Posterior vena cava (tissue), 2 donors: ENCODE results near the gene KRTAP5-5. TPM values are rescaled to one million over a fixed set of nuclear protein-coding genes. Genes with fewer than 3 reads are reported as not detected.
A peak's percentile ranks its signal among the peaks of the same experiment; 100 is the strongest.
"Not testable (repeated sequence)": the region's sequence is repeated elsewhere in the genome, so short reads cannot be mapped to it uniquely, and the experiment has no call there.

Experiments
- DNase-seq: peaks from one replicate; pipeline ENCODE4 v3.0.0-alpha.2; 2020; ENCODE audit warnings: low spot score
- intact Hi-C, 2 donors: fragments of 100-400 bp; cut with DNase I; formaldehyde crosslinking; loops; one replicate each; pipeline versions ENCODE4 v1.14.1 to v1.14.2; 2022 to 2023
- total RNA-seq, 2 donors: library from RNA; stranded (reverse); fragmentation: NEBNext Ultra II Directional; extraction: Animal tissue kit (Norgen Biotek cat#: 25700); gene quantifications; one replicate each; pipeline ENCODE4 v1.2.1, GENCODE V29; 2021
- donor health status: DM: yes; HTN: yes; CAD: no.
- donor health status: DM: yes; HTN: yes; CAD: no.

The KRTAP5-5 gene
- total RNA-seq, 2 donors from 2014 or later = not detected

- DNase-seq = peak; percentile 52
- intact Hi-C loops = no loop called here
These were observed 24.9 kb upstream of the KRTAP5-5 start for GRCh38 chr11:1604711-1605110.

DNA sequence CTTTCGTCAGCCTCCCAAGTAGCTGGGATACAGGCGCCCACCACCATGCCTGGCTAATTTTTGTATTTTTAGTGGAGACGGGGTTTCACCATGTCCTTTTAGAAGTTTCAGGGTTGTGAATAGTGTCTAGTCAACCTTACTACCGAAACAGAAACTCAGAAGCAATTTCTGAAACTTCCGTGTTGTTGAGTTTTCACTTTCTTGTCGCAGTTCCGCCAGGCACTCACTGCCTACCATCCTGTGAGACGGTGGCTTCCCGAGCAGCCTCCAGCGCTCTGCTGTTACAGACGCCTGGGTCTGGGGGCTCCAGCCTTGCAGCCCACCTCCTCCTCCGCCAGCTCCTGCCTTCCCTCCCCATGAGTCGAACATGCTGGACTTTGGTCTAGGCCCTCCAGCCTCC is 23.7 kb upstream of the KRTAP5-5 start:
- DNase-seq, intact Hi-C loops: not testable (repeated sequence)

GRCh38 chr11:1607156-1607845 is 22.3 kb upstream of the KRTAP5-5 start:
- intact Hi-C loops = not testable (repeated sequence)
- peak; percentile 61 for DNase-seq

DNA sequence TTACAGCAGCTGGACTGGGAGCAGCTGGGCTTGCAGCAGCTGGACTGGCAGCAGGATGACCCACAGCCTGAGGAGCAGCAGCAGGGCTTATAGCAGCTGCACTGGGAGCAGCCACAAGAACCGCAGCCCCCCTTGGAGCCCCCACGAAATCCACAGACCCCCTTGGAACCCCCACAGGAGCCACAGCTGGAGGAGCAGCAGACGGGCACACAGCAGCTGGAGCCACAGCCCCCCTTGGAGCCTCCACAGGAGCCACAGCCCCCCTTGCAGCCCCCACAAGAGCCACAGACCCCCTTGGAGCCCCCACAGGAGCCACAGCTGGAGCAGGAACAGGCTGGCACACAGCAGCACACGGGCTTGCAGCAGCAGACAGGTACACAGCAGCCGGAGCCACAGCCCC is 21.7 kb upstream of the KRTAP5-5 start:
- peak; percentile 26 for DNase-seq
- intact Hi-C loops = not testable (repeated sequence)

DNA sequence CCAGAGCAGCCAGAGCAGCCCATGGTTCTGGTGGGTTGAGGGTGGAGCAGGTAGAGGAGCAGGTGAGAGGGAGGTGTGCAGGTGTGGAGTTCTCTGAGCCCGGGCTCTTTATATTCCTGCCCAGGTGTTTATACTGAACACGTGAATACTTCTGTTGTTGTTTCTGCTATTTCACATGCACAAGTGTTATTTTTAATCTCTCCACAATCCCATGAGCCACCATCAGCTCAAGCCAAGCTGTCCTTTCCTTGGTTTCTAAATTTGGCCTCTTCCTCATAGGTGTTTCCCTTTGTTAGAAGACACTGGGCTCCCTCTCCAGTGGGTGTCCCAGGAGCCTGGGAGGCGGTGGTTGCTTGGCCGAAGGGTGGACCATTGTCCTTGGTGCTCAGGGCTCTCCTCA is 21.2 kb upstream of the KRTAP5-5 start, which contains the start of gene KRTAP5-3:
Gene KRTAP5-3 (minus strand): TSS at position 101 of the 400 bp plus-strand sequence. CDS start 78 bp downstream, at position 23.
- DNase-seq = peak; percentile 24
- intact Hi-C loops = no loop called here

- intact Hi-C loops = no loop called here
- no peak for DNase-seq
These were observed 11.3 kb upstream of the KRTAP5-5 start for GRCh38 chr11:1618231-1618630.

DNA sequence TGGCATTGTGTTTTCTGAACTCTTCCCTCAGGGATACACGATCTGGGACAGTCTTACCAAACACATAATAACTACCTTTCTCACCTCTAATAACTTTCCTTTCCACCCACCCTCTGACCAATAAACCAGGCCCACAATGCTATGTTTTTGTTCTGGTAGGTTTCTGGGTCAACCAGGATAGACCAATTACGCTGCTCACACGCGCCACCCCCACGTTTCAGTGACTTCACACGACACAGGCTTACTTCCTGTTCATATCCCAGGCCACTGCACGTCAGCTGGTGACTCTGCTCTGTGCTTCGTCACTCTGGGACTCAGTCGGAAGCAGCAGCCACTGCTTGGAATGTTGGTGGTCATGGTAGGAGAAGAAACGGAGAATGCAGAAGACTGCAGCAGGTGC is 10.1 kb upstream of the KRTAP5-5 start:
- intact Hi-C loops = no loop called here
- DNase-seq = no peak

DNA sequence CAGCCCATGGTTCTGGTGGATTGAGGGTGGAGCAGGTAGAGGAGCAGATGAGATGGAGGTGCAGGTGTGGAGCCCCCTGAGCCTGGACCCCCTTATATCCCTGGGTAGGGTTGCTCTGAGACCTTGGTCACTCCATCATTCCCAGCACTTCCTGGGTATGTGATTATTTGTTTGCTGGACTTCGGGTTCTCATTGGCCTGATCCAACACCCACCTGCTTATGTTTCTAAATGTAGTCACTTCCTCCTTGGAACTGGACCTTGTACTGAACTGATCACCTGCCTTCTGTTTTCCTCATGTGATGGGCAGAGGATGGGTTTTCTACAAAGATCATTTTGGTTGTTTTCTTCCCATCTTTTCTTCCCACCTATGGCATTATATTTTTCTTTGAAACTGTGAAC is 7.5 kb upstream of the KRTAP5-5 start, which contains the start of gene KRTAP5-4:
Gene KRTAP5-4 (minus strand): TSS at position 53 of the 400 bp plus-strand sequence. CDS start 45 bp downstream, at position 8.
- no peak for DNase-seq
- intact Hi-C loops = no loop called here

- intact Hi-C loops = no loop called here
- DNase-seq = peak; percentile 78
These were observed 5.9 kb upstream of the KRTAP5-5 start for GRCh38 chr11:1623716-1624115.

GRCh38 chr11:1624621-1625020 is 5.0 kb upstream of the KRTAP5-5 start:
- intact Hi-C loops = loop anchor here in 1 of 2 donors (5.0 kb wide), 1 partner anchor 1733 kb away; no protein-coding TSS in a partner anchor

GRCh38 chr11:1625541-1625940 is 4.0 kb upstream of the KRTAP5-5 start:
- intact Hi-C loops = loop anchor here in 1 of 2 donors (5.0 kb wide), 1 partner anchor 1732 kb away; no protein-coding TSS in a partner anchor
- peak; percentile 58 for DNase-seq

More at GRCh38 chr11:1624621-1625020, 5.0 kb upstream of the KRTAP5-5 start:
- DNase-seq = peak; percentile 64

DNA sequence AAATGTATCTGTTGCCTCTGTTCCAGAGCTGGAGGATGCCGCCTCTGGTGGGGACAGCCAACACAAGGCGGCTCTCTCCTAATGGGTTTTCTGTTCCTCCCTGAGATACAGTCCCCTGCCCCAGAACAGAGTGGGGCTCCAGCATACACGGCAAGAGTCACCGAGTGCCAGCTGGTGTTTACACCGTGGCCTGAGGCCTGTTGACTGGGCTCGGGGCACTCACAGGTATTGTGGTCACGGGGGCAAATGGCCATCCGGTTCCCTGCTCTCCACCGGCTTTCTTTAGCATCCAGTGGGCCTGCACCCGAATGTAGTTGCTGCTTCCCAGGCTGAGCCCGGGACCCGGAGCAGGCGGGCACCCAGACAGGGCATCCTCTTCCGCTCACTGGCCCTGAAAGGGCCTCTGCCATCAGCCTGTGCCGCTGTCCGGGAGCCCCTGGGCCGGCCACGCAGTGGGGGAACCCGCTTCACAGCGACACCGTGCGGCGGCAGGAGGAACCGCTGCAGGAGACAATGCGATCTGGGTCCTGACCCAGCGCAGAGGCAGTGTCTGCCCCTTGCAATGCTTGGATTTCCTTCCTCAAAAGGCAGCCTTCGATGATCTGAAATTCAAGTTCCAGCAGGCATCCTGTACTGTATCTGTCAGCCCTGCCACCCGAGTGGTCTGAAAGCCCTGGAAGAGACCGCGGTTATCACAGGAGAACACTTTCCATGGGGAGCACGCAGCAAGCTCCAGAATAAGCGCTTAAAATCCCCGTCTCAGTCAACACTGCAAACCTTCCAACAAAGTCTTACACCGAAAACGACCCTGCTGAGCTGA is 859 bp upstream of the KRTAP5-5 start:
- DNase-seq = peak; percentile 83
- intact Hi-C loops = loop anchor here in 1 of 2 donors (5.0 kb wide), 1 partner anchor 1729 kb away; no protein-coding TSS in a partner anchor

DNA sequence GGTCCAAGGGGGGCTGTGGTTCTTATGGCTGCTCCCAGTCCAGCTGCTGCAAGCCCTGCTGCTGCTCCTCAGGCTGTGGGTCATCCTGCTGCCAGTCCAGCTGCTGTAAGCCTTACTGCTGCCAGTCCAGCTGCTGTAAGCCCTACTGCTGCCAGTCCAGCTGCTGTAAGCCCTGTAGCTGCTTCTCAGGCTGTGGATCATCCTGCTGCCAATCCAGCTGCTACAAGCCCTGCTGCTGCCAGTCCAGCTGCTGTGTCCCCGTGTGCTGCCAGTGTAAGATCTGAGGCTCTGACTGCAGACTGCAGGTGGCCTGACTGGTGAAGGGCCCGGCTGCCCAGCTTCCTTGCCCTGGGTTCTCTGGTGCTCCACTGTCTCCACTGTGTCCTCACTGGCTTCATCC is 696 bp downstream of the KRTAP5-5 start:
- peak; percentile 58 for DNase-seq
- intact Hi-C loops = no loop called here

DNA sequence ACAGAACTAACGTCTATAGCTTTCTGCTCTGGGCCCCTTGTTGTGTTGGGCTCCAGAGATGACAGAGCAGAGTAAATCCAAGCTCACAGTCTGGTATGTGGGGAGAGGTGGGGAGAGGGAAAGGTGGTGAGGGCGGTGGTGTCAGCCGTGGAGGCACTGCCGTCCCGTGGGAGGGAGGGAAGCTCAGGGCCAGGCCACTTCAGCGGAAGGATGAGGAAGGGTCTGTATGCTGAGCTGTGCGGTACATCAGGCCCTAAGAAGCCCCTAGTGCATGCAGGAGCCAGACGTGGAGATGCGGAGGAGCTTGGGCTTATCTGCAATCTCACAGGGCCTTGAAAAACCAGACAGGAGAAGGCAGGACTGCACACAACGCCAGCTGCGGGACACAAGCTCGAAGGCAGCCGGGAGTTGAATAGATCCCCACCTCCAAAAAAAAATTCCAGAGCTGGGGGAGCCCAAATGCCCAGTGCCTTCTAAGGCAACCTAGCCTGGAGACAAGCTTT is 1.5 kb downstream of the KRTAP5-5 start:
- DNase-seq = peak; percentile 66
- intact Hi-C loops = no loop called here

DNA sequence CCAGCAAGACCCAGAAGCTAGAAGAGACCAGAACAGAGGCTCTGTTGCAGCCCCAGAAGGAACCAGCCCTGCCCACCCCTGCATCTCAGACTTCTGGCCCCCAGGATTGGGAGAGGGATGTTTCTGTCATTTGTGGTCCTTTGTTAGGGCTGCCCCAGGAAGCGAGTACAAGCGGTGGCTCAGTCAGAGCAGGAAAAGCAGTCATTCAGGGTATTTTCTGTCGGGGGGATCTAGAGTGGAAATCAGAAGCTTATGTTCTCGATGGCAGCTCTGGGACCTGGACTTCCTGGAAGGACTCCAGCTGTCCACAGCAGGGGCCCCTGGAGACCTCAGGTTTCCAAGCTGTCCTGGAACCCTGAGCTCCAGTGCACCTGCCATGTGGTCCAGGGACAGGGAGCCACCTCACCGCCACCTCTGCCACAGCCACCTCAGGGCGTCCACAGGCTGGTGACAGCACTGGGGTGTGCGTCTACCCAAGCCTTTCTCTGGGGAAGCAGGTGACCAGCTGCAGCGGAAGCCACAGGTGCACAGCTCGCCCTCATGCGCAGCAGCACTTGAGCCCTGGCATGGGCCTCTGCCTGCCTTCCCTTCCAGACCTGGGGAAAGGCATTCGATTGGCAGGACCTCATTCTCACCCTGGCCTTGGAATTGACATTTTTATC is 2.6 kb downstream of the KRTAP5-5 start:
- no peak for DNase-seq

GRCh38 chr11:1633864-1634263 is 4.3 kb downstream of the KRTAP5-5 start:
- intact Hi-C loops = no loop called here
- DNase-seq = no peak

More for the DNA sequence above, 2.6 kb downstream of the KRTAP5-5 start:
- intact Hi-C loops = no loop called here

- DNase-seq = peak; percentile 70
- intact Hi-C loops = no loop called here
These were observed 6.8 kb downstream of the KRTAP5-5 start for GRCh38 chr11:1636291-1636950.

GRCh38 chr11:1637628-1638027 is 8.1 kb downstream of the KRTAP5-5 start:
- intact Hi-C loops = no loop called here
- no peak for DNase-seq

DNA sequence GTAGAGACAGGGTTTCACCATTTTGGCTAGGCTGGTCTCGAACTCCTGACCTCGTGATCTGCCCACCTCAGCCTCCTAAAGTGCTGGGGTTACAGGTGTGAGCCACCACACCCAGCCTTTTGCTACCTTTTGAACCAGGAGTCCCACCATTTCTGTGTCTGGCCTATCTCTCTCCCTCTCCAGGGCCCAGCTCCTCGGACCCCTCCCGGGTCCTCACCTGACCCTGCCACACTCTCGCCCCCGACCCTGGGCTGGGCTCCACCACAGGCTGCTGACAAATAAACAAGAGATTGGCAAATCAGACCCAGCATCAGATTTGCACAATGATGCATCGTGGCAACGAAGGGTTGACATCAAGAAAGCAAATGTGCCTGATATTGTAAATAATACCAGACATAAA is 8.8 kb downstream of the KRTAP5-5 start:
- intact Hi-C loops = no loop called here
- DNase-seq = no peak
